Panc1 (cell line): ENCODE measurements around the gene PPP1CC. TPM values are rescaled to one million over a fixed set of nuclear protein-coding genes. Genes with fewer than 3 reads are reported as not detected.

Source experiments
- ATAC-seq: fragments of 200-7000 bp; cut with Tn5 transposase; 2 replicates; pipeline ENCODE4 v1.9.1; 2020; ENCODE audit warnings: mild to moderate bottlenecking, moderate library complexity
- BruUV-seq: library from RNA; stranded (reverse); fragments of 400-500 nt; replicated peaks from 2 replicates; lab custom pipeline; 2021; lab: Mats Ljungman, UMichigan
- CTCF ChIA-PET: fragments of 300-600 bp; sonication (Branson Sonifier 250); formaldehyde crosslinking; loops from one replicate; lab custom pipeline; 2022; ENCODE audit warnings: antibody characterized with exemption; lab: Charles Lee
- POLR2A ChIA-PET: fragments of 300-600 bp; sonication (Branson Sonifier 250); formaldehyde crosslinking; loops from one replicate; lab custom pipeline; 2022; ENCODE audit warnings: antibody characterized with exemption; lab: Charles Lee
- DNase-seq: peaks from one replicate; pipeline ENCODE4 v3.0.0-alpha.2; 2010; ENCODE audit warnings: low read depth, low spot score
- H3K27ac ChIP-seq: 2 replicates; pipeline ENCODE4 v1.5.1; 2011; ENCODE audit warnings: mild to moderate bottlenecking, low read length, inconsistent platforms
- H3K27me3 ChIP-seq: fragments of 200-500 bp; sonication (Bioruptor generic); 2 replicates; pipeline ENCODE4 v1.6.0; 2014; ENCODE audit warnings: low read length, inconsistent platforms; ENCODE audit not compliant: control insufficient read depth, insufficient read depth
- H3K36me3 ChIP-seq: fragments of 200-500 bp; sonication (Bioruptor generic); 2 replicates; pipeline ENCODE4 v1.5.1; 2014; ENCODE audit warnings: inconsistent platforms, mild to moderate bottlenecking, low read length, moderate library complexity; ENCODE audit not compliant: control insufficient read depth, insufficient read depth
- H3K4me1 ChIP-seq: 2 replicates; pipeline ENCODE4 v1.5.1; 2011; ENCODE audit warnings: inconsistent platforms, mild to moderate bottlenecking, low read length, moderate library complexity; ENCODE audit not compliant: control insufficient read depth, insufficient read depth
- H3K4me3 ChIP-seq, 2 experiments: 2 replicates each; pipeline ENCODE4 v1.5.1; 2011 to 2012; ENCODE audit warnings: low read depth in 2 of 2, low read length in 2 of 2, mild to moderate bottlenecking in 2 of 2, inconsistent platforms in 1 of 2, moderate library complexity in 1 of 2
- H3K9me3 ChIP-seq: fragments of 200-500 bp; sonication (Bioruptor generic); 2 replicates; pipeline ENCODE4 v1.5.1; 2014; ENCODE audit warnings: low read depth, mild to moderate bottlenecking, inconsistent platforms, low read length, moderate library complexity; ENCODE audit not compliant: control insufficient read depth, insufficient read depth
- POLR2AphosphoS5 ChIP-seq: IDR thresholded peaks from 2 replicates; pipeline ENCODE4 v1.6.1; 2012; ENCODE audit warnings: mild to moderate bottlenecking, low read depth, low read length, moderate library complexity
- SIN3A ChIP-seq: IDR thresholded peaks from 2 replicates; pipeline ENCODE4 v1.6.1; 2012; ENCODE audit warnings: low read depth, mild to moderate bottlenecking, low read length, moderate library complexity, borderline replicate concordance; ENCODE audit not compliant: insufficient read depth
- TCF7L2 ChIP-seq: IDR thresholded peaks from 2 replicates; pipeline ENCODE4 v1.6.1; 2011; ENCODE audit warnings: mild to moderate bottlenecking, low read depth, low read length, inconsistent platforms
- in situ Hi-C: cut with HindIII; loops from 2 replicates; pipeline ENCODE4 v1.10.0; 2016; ENCODE audit warnings: low sequenced_read_pairs, low pct_unique_long_range_greater_than_20kb
- intact Hi-C: fragments of 100-400 bp; cut with micrococcal nuclease; formaldehyde crosslinking; loops from one replicate; pipeline ENCODE4 v1.10.0; 2022; ENCODE audit not compliant: unreplicated experiment
- total RNA-seq: library from RNA; stranded (reverse); gene quantifications from one replicate; pipeline ENCODE4 v1.2.1, GENCODE V29; 2021; ENCODE audit not compliant: unreplicated experiment
- TF ChIP-seq, protein P1 (sequence below): fragments of 450-650 bp; IDR thresholded peaks from 2 replicates; pipeline ENCODE4 v1.5.1; 2017; ENCODE audit warnings: mild to moderate bottlenecking
- TF ChIP-seq, protein P2 (sequence below), 2 experiments: IDR thresholded peaks; 2 replicates each; pipeline ENCODE4 v1.6.1; 2011 to 2012; ENCODE audit warnings: low read depth in 2 of 2, control low read depth in 1 of 2, low read length in 1 of 2, mild to moderate bottlenecking in 1 of 2, moderate library complexity in 1 of 2; ENCODE audit not compliant: insufficient read depth in 1 of 2

PPP1CC gene
- total RNA-seq, 1 experiment from 2014 or later = 219 TPM

DNA sequence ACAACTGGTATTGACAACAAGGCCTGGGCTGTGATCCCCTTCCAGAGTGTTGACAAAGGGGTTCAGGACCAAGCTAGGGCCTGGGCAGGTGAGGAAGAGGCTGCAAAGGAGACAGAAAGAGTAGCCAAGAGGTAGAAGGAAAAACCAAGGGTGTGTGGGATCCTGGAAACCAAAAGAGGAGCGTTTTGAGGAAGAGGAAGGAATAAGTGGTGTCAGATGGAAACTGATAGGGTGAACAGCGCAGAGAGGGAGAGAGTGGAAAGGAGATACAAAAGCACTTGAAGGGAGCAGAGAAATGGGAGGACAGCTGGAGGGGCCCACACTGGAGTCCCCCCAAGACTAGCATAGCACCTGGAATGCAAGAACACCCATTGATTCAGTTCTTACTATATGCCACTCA lies 45.5 kb downstream of the PPP1CC start:
- no peaks in the 10 kb centered on the region for H3K4me1 ChIP-seq
- no peak for ATAC-seq
- ChIA-PET POLR2A (no interaction called here), CTCF (interaction anchor here (0.7 kb wide), 1 partner anchor 1782 kb away, joined by 3 read pairs; no protein-coding TSS in a partner anchor)
- no peak overlapping the region for H3K27ac ChIP-seq
- H3K9me3 ChIP-seq = no peaks in the 10 kb centered on the region
- no peak overlapping the region for H3K4me3 ChIP-seq
- intact Hi-C loops = loop anchor here (10.0 kb wide), 1 partner anchor 82 kb away; the partner anchor contains the start of gene TCTN1
- H3K27me3 ChIP-seq = no peaks in the 10 kb centered on the region
- DNase-seq = no peak
- in situ Hi-C loops = no loop called here
- TF ChIP-seq, protein P1, sequence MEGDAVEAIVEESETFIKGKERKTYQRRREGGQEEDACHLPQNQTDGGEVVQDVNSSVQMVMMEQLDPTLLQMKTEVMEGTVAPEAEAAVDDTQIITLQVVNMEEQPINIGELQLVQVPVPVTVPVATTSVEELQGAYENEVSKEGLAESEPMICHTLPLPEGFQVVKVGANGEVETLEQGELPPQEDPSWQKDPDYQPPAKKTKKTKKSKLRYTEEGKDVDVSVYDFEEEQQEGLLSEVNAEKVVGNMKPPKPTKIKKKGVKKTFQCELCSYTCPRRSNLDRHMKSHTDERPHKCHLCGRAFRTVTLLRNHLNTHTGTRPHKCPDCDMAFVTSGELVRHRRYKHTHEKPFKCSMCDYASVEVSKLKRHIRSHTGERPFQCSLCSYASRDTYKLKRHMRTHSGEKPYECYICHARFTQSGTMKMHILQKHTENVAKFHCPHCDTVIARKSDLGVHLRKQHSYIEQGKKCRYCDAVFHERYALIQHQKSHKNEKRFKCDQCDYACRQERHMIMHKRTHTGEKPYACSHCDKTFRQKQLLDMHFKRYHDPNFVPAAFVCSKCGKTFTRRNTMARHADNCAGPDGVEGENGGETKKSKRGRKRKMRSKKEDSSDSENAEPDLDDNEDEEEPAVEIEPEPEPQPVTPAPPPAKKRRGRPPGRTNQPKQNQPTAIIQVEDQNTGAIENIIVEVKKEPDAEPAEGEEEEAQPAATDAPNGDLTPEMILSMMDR = no peak
- TF ChIP-seq SIN3A (no peak), TCF7L2 (no peak), POLR2AphosphoS5 (no peak)
- TF ChIP-seq, protein P2, sequence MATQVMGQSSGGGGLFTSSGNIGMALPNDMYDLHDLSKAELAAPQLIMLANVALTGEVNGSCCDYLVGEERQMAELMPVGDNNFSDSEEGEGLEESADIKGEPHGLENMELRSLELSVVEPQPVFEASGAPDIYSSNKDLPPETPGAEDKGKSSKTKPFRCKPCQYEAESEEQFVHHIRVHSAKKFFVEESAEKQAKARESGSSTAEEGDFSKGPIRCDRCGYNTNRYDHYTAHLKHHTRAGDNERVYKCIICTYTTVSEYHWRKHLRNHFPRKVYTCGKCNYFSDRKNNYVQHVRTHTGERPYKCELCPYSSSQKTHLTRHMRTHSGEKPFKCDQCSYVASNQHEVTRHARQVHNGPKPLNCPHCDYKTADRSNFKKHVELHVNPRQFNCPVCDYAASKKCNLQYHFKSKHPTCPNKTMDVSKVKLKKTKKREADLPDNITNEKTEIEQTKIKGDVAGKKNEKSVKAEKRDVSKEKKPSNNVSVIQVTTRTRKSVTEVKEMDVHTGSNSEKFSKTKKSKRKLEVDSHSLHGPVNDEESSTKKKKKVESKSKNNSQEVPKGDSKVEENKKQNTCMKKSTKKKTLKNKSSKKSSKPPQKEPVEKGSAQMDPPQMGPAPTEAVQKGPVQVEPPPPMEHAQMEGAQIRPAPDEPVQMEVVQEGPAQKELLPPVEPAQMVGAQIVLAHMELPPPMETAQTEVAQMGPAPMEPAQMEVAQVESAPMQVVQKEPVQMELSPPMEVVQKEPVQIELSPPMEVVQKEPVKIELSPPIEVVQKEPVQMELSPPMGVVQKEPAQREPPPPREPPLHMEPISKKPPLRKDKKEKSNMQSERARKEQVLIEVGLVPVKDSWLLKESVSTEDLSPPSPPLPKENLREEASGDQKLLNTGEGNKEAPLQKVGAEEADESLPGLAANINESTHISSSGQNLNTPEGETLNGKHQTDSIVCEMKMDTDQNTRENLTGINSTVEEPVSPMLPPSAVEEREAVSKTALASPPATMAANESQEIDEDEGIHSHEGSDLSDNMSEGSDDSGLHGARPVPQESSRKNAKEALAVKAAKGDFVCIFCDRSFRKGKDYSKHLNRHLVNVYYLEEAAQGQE (IDR thresholded peaks at IDR 0.05; ENCODE audit: insufficient read depth in 1 of 2, low read depth in 2 of 2, low read length in 1 of 2) = no peak
- no peaks in the 10 kb centered on the region for H3K36me3 ChIP-seq
- BruUV-seq = no TSS peak

DNA sequence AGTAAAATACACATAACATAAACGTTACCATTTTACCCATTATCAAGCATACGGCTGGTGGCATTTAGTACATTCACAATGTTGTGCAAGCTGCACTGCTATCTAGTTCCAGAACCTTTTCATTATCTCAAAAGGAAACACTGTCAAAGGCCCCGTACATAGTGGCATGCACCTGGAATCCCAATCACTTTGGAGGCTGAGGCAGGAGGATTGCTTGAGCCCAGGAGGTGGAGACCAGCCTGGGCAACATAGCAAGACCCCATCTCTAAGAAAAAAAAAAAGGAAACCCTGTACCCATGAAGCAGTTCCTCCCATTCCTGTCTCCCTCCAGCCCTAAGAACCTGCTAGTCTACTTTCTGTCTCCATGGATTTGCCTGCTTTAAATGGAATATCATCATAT lies 46.4 kb downstream of the PPP1CC start:
- POLR2A ChIA-PET = no interaction called here
- in situ Hi-C loops (no loop called here), intact Hi-C loops (loop anchor here (10.0 kb wide), 1 partner anchor 81 kb away; the partner anchor contains the start of gene TCTN1)
- ATAC-seq (no peak), DNase-seq (no peak)
- Histone ChIP-seq H3K27me3 (no peaks in the 10 kb centered on the region), H3K27ac (no peak overlapping the region), H3K9me3 (no peaks in the 10 kb centered on the region), H3K36me3 (no peaks in the 10 kb centered on the region), H3K4me1 (no peaks in the 10 kb centered on the region), H3K4me3 (no peak overlapping the region)
- CTCF ChIA-PET = no interaction called here
- TF ChIP-seq TCF7L2 (no peak), SIN3A (no peak), POLR2AphosphoS5 (no peak)
- TF ChIP-seq, protein P2 (IDR thresholded peaks at IDR 0.05; ENCODE audit: insufficient read depth in 1 of 2, low read depth in 2 of 2, low read length in 1 of 2) = no peak
- TF ChIP-seq, protein P1 = no peak
- BruUV-seq = no TSS peak
